HS-5 (cell line): ENCODE data around the gene LY6G6C.

ENCODE experiments used
- DNase-seq: peaks from one replicate; pipeline ENCODE4 v3.0.0-alpha.2; 2012; ENCODE audit warnings: low read depth

LY6G6C gene

GRCh38 chr6:31706599-31706998 lies 14.9 kb downstream of the LY6G6C start, which contains the start of gene LY6G6F:
LY6G6F (plus strand) TSS chr6:31706866; CDS start chr6:31706907, 41 bp downstream.
- no peak for DNase-seq

- DNase-seq: no peak
These were observed 15.6 kb downstream of the LY6G6C start for GRCh38 chr6:31705931-31706330.

- DNase-seq: peak; percentile 94
These were observed 18.5 kb downstream of the LY6G6C start, which contains the start of gene ABHD16A for GRCh38 chr6:31702819-31703716. ABHD16A (minus strand) TSS chr6:31703324; CDS start chr6:31703281, 43 bp downstream.

- no peak for DNase-seq
These were observed 19.1 kb downstream of the LY6G6C start for GRCh38 chr6:31702405-31702818.

GRCh38 chr6:31701666-31702404 lies 19.7 kb downstream of the LY6G6C start:
- DNase-seq: no peak

- DNase-seq: no peak
These were observed 20.7 kb downstream of the LY6G6C start for GRCh38 chr6:31700740-31701401.

DNA sequence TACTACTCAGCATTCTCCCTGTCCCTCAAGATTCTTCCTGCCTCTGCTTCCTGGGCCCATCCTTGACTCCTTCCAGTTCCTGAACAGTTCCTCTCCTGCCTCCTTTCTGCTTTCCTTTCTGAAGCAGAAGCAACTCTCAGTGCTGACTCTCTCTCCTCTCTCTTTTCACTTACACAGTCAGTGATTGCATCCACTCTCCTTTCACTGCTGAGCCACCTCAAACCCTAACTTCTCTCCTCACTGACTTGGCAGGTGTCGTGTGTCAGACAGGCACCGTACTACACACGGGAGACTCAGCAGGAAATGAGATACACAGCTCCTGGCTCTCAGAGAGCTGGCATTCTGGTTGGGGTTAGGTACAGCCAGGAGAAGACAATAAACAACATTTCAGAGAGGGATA lies 24.0 kb downstream of the LY6G6C start:
- DNase-seq: no peak

DNA sequence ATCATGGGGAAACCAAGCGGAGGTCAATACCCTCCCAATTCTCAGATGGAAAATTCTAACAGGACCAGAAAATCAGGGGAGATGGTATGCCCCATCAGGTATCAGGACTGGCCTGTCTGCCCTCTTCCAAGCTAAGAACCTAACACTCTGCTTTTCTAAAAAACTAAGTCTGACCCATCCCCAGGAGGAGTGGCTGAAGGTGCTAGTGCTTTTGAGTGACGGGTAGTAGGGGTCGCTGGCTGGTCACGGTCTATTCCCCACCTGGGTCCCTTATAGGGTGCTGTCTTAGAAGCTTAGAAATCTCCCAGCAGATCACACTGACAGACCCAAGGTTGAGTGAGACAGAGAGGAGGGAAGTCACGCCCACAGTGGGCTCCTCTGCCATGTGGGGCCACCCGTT lies 28.0 kb downstream of the LY6G6C start:
- no peak for DNase-seq

DNA sequence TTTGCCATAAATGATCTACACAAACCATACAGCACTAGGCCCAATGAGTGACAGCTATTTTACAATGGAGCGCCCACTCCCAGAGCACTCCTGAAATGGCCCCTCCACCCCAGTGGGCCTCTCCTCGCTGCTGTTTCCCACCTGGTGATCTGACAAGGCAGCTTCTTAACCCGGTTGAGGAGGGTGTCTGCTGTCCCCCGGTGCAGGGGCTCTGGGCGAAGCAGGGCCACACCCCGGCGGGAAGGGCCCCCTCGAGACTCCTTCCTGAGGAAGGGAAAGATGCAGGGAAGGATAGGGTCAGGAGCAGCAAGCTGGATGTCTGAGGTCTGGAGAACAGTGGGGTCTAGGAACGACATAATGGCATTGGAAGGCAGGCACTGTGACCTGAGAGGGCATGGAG lies 28.7 kb downstream of the LY6G6C start:
- DNase-seq: no peak

- DNase-seq: no peak
These were observed 29.2 kb downstream of the LY6G6C start for GRCh38 chr6:31692353-31692752.

DNA sequence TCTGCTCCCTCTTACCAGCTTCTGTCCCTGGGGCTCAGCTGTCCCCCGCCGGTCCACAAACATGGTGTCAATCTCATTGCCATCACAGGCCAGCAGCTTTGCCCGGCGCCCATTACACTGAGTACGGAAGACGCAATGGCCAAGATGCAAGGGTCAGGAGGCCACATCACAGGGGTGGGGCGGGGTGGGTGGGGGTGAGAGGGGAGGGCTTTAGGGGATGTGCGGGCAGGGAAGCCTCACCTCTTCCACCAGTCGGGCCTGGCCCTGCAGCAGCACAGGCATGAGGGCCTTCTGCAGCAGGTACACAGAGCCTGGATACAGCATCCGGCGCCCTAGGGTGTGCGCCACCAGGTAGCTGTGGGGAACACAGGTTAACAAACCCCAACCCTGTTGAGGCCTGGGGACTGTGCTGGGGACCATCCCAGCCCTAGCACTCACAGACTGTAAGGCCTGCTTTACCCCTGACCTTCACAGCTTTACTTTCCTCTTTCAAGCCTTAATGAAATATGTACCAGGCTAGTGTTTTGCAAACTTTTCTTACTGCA lies 29.9 kb downstream of the LY6G6C start:
- no peak for DNase-seq

- DNase-seq: no peak
These were observed 30.5 kb downstream of the LY6G6C start for GRCh38 chr6:31691078-31691463.

DNA sequence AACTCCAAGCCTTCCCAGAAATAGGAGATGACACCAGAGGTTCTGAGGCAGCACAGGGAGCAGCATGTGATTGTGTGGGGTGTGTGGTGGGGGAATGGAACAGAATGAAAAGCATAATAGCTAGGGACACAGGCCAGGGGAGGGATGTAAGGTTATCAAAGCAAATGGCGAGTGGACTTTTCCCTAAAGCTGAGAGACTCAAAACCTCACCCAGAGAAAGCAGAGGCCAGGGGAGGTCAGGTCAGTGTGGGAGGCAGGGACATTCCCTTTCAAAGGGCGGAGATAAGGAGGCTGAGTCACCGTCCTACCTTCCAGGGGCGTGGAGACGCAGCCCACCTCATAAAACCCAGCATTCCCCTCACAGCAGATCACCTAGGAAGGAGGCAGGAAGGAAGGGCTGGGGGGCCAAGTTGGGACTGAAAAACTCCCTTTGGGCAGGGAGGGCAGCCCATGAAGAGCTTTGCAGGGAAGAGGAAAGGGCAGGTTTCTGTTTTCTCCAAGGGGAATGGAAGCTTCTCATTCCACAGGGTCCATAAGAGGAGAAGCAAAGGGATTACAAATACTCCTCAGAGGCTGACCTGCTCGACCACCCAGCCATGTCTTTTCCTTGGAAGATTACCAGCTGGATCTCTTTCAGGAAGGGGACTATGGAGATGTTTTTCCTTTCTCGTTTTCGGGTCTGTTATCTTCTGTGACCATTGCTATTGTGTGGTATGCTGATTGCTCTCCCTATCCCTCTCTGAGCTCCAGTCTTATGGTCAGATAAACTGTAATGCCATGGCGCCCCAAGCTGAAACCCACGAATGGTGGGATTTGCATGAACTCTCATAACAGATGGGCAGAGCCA lies 31.1 kb downstream of the LY6G6C start:
- DNase-seq: no peak

GRCh38 chr6:31689249-31690110 lies 32.1 kb downstream of the LY6G6C start:
- no peak for DNase-seq

DNA sequence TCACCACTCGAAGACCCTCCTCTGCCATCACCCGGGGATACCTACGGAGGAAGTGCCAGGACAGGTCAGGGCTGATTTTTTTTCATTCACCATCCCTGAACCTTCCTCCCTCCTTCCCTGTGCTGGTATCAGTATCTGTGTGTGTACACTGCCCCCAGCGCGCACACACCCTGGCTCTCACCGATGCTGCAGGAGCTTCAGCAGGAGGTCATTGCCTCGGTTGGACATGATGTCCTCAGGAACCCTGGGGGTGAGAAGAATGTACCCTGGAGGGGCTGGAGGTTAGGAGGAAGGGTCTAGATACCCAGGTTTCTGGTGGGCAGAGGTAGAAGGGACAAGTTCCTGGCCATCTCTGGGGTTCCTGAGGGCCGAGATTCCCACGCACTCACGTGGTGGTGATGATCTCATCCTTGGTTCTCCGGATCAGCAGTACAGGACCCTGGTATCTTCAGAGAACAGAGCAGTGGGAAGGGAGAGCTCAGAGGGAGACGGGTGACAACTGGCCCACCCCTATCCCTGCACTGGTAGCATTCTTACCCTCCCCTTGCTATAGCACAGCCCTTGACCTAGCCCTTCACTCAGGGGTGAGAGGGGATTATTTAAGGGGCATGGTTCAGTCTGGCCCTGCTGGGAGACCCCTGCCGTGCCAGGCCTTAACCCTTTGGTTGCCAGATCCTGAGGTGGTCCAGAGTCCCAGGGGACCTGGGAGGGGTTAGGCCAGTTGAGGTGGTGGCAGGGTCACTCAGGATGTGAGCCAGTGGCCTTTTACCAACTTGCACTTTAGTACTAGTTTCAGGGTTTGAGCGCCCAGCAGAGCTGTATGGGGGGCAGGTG lies 33.5 kb downstream of the LY6G6C start:
- DNase-seq: no peak

DNA sequence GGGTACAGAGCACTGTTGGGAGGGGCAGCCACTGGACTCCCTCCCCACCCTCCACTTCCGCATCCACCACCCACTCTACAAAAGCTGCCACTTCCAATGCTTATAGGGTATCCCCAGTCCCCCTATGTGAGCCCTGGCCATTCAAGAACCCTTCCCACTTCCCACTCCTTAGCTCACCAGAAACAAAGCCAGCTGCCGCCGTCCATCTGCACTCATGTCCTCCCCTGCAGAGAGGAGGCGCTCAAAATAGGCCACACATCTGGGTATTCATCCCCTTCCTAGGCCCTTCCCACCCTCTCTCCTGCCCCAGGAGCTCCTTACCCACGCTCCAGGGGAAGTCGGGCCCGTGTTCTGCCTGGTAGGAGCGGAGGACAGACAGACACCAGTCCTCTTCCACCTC lies 34.2 kb downstream of the LY6G6C start:
- DNase-seq: no peak

- no peak for DNase-seq
These were observed 35.1 kb downstream of the LY6G6C start for GRCh38 chr6:31686483-31686882.

DNA sequence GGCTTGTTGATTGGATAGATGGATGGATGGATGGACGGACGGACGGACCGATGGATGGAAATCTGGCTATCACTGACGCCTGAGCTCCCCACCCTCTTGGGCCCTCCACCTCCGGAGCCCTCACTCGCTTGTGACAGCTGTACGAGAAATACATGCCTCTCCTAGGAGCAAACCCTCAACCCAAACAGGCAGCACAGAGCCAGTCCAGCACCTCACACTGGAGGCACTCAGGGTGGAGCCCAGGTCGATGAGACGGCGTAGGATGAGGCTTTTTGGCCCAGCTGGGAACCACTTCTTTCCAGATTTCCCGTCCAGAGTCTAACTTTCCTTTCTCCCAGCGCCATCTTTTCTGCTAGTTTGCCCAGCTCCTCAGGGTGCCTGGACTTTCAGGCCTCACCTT lies 38.0 kb downstream of the LY6G6C start:
- no peak for DNase-seq

- DNase-seq: no peak
These were observed 40.3 kb downstream of the LY6G6C start for GRCh38 chr6:31681135-31681671.
